GM23248 (cell line): ENCODE measurements around the gene NCOA4. TPM values are rescaled to one million over a fixed set of nuclear protein-coding genes. Genes with fewer than 3 reads are reported as not detected.
A peak's percentile ranks its signal among the peaks of the same experiment; 100 is the strongest.
"Not testable (repeated sequence)": the region's sequence is repeated elsewhere in the genome, so short reads cannot be mapped to it uniquely, and the experiment has no call there.

Experiments
- DNase-seq: peaks from one replicate; pipeline ENCODE4 v3.0.0-alpha.2; 2015
- H2AFZ ChIP-seq: fragments of 200-600 bp; sonication (generic); 2 replicates; pipeline ENCODE4 v1.6.1; 2016; ENCODE audit warnings: antibody characterized with exemption
- H3F3A ChIP-seq: fragments of 200-600 bp; sonication (generic); 2 replicates; pipeline ENCODE4 v1.6.1; 2016; ENCODE audit warnings: mild to moderate bottlenecking, antibody characterized with exemption, mixed run types; ENCODE audit not compliant: insufficient read depth
- H3K27ac ChIP-seq: fragments of 200-600 bp; sonication (generic); 2 replicates; pipeline ENCODE4 v1.5.1; 2016; ENCODE audit warnings: mild to moderate bottlenecking
- H3K27me3 ChIP-seq: fragments of 200-600 bp; sonication (generic); replicated peaks from 2 replicates; pipeline ENCODE4 v1.6.1; 2016; ENCODE audit warnings: mild to moderate bottlenecking; ENCODE audit not compliant: insufficient read depth
- H3K36me3 ChIP-seq: fragments of 200-600 bp; sonication (generic); 2 replicates; pipeline ENCODE4 v1.6.1; 2016; ENCODE audit warnings: low read depth, mild to moderate bottlenecking
- H3K4me1 ChIP-seq: fragments of 200-600 bp; sonication (generic); 2 replicates; pipeline ENCODE4 v1.6.1; 2016; ENCODE audit warnings: mild to moderate bottlenecking; ENCODE audit not compliant: insufficient read depth
- H3K4me2 ChIP-seq: fragments of 200-600 bp; sonication (generic); one replicate; pipeline ENCODE4 v1.6.1; 2016; ENCODE audit warnings: mild to moderate bottlenecking; ENCODE audit not compliant: unreplicated experiment
- H3K4me3 ChIP-seq: fragments of 200-600 bp; sonication (generic); 2 replicates; pipeline ENCODE4 v1.5.1; 2016; ENCODE audit warnings: mild to moderate bottlenecking
- H3K79me2 ChIP-seq: fragments of 200-600 bp; sonication (generic); 2 replicates; pipeline ENCODE4 v1.6.1; 2016; ENCODE audit warnings: mild to moderate bottlenecking; ENCODE audit not compliant: insufficient read depth
- H3K9ac ChIP-seq: fragments of 200-600 bp; sonication (generic); 2 replicates; pipeline ENCODE4 v1.6.1; 2016; ENCODE audit warnings: mild to moderate bottlenecking
- H3K9me2 ChIP-seq: fragments of 200-600 bp; sonication (generic); 2 replicates; pipeline ENCODE4 v1.6.1; 2016; ENCODE audit warnings: mixed run types, mild to moderate bottlenecking, moderate library complexity; ENCODE audit not compliant: insufficient read depth
- H3K9me3 ChIP-seq: fragments of 200-600 bp; sonication (generic); one replicate; pipeline ENCODE4 v1.6.1; 2017; ENCODE audit warnings: low read depth
- H4K20me1 ChIP-seq: fragments of 200-600 bp; sonication (generic); 2 replicates; pipeline ENCODE4 v1.6.0; 2016; ENCODE audit not compliant: insufficient read depth
- WGBS, 2 experiments: methylation state at CpG; one replicate each; pipeline ENCODE4 v1.1.6; 2015 to 2017; ENCODE audit warnings: low lambda C conversion rate in 2 of 2, low coverage in 1 of 2; ENCODE audit errors: missing lambda C conversion rate in 2 of 2; 5-methylcytosine and 5-hydroxymethylcytosine counted together
- in situ Hi-C: fragments of 300-500 bp; cut with MboI; formaldehyde crosslinking; loops from 2 replicates; pipeline ENCODE4 v1.15.0; 2020
- polyA plus RNA-seq: library from polyadenylated mRNA; unstranded; fragments of >200 nt; fragmentation: Nextera tagmentation; extraction: Ambion mirVana; gene quantifications from 2 replicates; pipeline ENCODE4 v1.2.1, GENCODE V29; 2016
- total RNA-seq: library from RNA; depleted of rRNA; stranded (reverse); fragments of >200 nt; shearing (Covaris generic); gene quantifications from 2 replicates; pipeline ENCODE4 v1.2.3, GENCODE V29; 2014

NCOA4 gene
- total and polyA plus RNA-seq, 2 experiments from 2014 or later: 112 to 164 TPM

- peaks cover 92% of the 10 kb centered on the region for H3K79me2 ChIP-seq
- H3K9ac ChIP-seq: peak overlapping the region; percentile 94
- H3K9me3 ChIP-seq, H3K27me3 ChIP-seq, H4K20me1 ChIP-seq, H3K9me2 ChIP-seq, H3F3A ChIP-seq, in situ Hi-C loops, H3K36me3 ChIP-seq: not testable (repeated sequence)
- H3K4me3 ChIP-seq: peak overlapping the region; percentile 94
- 1 to 2% methylated on average over 10 of the region's 10 CpGs for WGBS, 2 experiments
- H3K4me2 ChIP-seq: peak overlapping the region; percentile 94
- H3K4me1 ChIP-seq: peaks cover 17% of the 10 kb centered on the region
- DNase-seq: peak; percentile 37
- peak overlapping the region; percentile 60 for H3K27ac ChIP-seq
- peak overlapping the region; percentile 86 for H2AFZ ChIP-seq
These were observed 57.6 kb downstream of the NCOA4 start for GRCh38 chr10:45972813-45973169.

GRCh38 chr10:45972106-45972812 lies 58.2 kb downstream of the NCOA4 start, which contains the start of gene TIMM23:
Gene TIMM23, plus strand, starts transcription at chr10:45972489. Its CDS starts 136 bp downstream, at chr10:45972625.
- Histone ChIP-seq H3K4me3 (peak within 1 kb of the TSS; percentile 94), H3K27ac (peak within 1 kb of the TSS; percentile 60), H3K4me2 (peak within 1 kb of the TSS; percentile 96), H3K79me2 (peaks cover 92% of the 10 kb centered on the region), H2AFZ (peak within 1 kb of the TSS; percentile 86), H3K4me1 (peaks cover 17% of the 10 kb centered on the region), H3K9ac (peak within 1 kb of the TSS; percentile 94)
- WGBS, 2 experiments: 1% methylated on average over 51 to 53 of the region's 60 CpGs
- H3K9me3 ChIP-seq, in situ Hi-C loops, H3K36me3 ChIP-seq, H3F3A ChIP-seq, H3K27me3 ChIP-seq, H3K9me2 ChIP-seq, H4K20me1 ChIP-seq: not testable (repeated sequence)
- DNase-seq: peak; percentile 94

GRCh38 chr10:45971742-45972105 lies 58.7 kb downstream of the NCOA4 start:
- Histone ChIP-seq H3K4me3 (peak overlapping the region; percentile 94), H2AFZ (peak overlapping the region; percentile 86), H3K4me2 (peak overlapping the region; percentile 96)

GRCh38 chr10:45971019-45971418 lies 59.4 kb downstream of the NCOA4 start:
- H3K9me3 ChIP-seq, H3K27ac ChIP-seq, H3F3A ChIP-seq, H4K20me1 ChIP-seq, H3K27me3 ChIP-seq, in situ Hi-C loops, DNase-seq, H3K9me2 ChIP-seq, H3K36me3 ChIP-seq: not testable (repeated sequence)
- 58 to 61% methylated on average over 13 to 14 of the region's 14 CpGs for WGBS, 2 experiments
- peak overlapping the region; percentile 96 for H3K4me2 ChIP-seq
- H3K4me1 ChIP-seq: peaks cover 17% of the 10 kb centered on the region
- H2AFZ ChIP-seq: peak overlapping the region; percentile 86; the same call in 1 of the 2 replicates
- H3K4me3 ChIP-seq: peak overlapping the region; percentile 94
- H3K9ac ChIP-seq: peak overlapping the region; percentile 94
- peaks cover 96% of the 10 kb centered on the region for H3K79me2 ChIP-seq

More at GRCh38 chr10:45971742-45972105, 58.7 kb downstream of the NCOA4 start:
- H3K9me3 ChIP-seq, H3K27me3 ChIP-seq, in situ Hi-C loops, H3F3A ChIP-seq, H4K20me1 ChIP-seq, H3K36me3 ChIP-seq, H3K9me2 ChIP-seq: not testable (repeated sequence)
- peak overlapping the region; percentile 60 for H3K27ac ChIP-seq
- H3K4me1 ChIP-seq: peaks cover 17% of the 10 kb centered on the region
- peak overlapping the region; percentile 94 for H3K9ac ChIP-seq
- WGBS, 2 experiments: 1% methylated on average over 7 to 8 of the region's 25 CpGs
- peaks cover 95% of the 10 kb centered on the region for H3K79me2 ChIP-seq
- peak; percentile 49 for DNase-seq

- H3K36me3 ChIP-seq, H3K4me1 ChIP-seq, H3K27ac ChIP-seq, in situ Hi-C loops, H3K4me2 ChIP-seq, H3F3A ChIP-seq, H3K27me3 ChIP-seq, H3K4me3 ChIP-seq, DNase-seq, H3K9ac ChIP-seq, H3K9me2 ChIP-seq, H4K20me1 ChIP-seq, H2AFZ ChIP-seq, H3K9me3 ChIP-seq: not testable (repeated sequence)
- H3K79me2 ChIP-seq: peaks cover 30% of the 10 kb centered on the region
- WGBS, 2 experiments: 89 to 92% methylated on average over 6 of the region's 6 CpGs
These were observed 67.6 kb downstream of the NCOA4 start for GRCh38 chr10:45962686-45963452.

- H2AFZ ChIP-seq, DNase-seq, H3K36me3 ChIP-seq, H3K9me3 ChIP-seq, H3K27ac ChIP-seq, in situ Hi-C loops, H4K20me1 ChIP-seq, H3K4me1 ChIP-seq, H3K79me2 ChIP-seq, H3K4me3 ChIP-seq, H3K9ac ChIP-seq, H3K27me3 ChIP-seq, H3K9me2 ChIP-seq, H3K4me2 ChIP-seq, H3F3A ChIP-seq: not testable (repeated sequence)
- 86 to 92% methylated on average over 6 of the region's 6 CpGs for WGBS, 2 experiments
These were observed 72.5 kb downstream of the NCOA4 start for GRCh38 chr10:45957928-45958327.

GRCh38 chr10:45956634-45957033 lies 73.8 kb downstream of the NCOA4 start:
- H3K9me2 ChIP-seq, H3K4me2 ChIP-seq, H3F3A ChIP-seq, DNase-seq, H3K4me1 ChIP-seq, H3K36me3 ChIP-seq, H3K9me3 ChIP-seq, H3K27me3 ChIP-seq, in situ Hi-C loops, H3K9ac ChIP-seq, H3K79me2 ChIP-seq, H3K27ac ChIP-seq, H2AFZ ChIP-seq, H3K4me3 ChIP-seq, H4K20me1 ChIP-seq: not testable (repeated sequence)
- 87 to 97% methylated on average over 4 of the region's 6 CpGs for WGBS, 2 experiments
